ENCODE measurements around the gene GRWD1. TPM values are rescaled to one million over a fixed set of nuclear protein-coding genes. Genes with fewer than 3 reads are reported as not detected.

GRWD1 gene
- total and polyA plus RNA-seq, 2 of the 13 experiments (the other 11 are each of a cell fraction or from before 2014, with no cell fraction given): 10.8 to 46.6 TPM

DNA sequence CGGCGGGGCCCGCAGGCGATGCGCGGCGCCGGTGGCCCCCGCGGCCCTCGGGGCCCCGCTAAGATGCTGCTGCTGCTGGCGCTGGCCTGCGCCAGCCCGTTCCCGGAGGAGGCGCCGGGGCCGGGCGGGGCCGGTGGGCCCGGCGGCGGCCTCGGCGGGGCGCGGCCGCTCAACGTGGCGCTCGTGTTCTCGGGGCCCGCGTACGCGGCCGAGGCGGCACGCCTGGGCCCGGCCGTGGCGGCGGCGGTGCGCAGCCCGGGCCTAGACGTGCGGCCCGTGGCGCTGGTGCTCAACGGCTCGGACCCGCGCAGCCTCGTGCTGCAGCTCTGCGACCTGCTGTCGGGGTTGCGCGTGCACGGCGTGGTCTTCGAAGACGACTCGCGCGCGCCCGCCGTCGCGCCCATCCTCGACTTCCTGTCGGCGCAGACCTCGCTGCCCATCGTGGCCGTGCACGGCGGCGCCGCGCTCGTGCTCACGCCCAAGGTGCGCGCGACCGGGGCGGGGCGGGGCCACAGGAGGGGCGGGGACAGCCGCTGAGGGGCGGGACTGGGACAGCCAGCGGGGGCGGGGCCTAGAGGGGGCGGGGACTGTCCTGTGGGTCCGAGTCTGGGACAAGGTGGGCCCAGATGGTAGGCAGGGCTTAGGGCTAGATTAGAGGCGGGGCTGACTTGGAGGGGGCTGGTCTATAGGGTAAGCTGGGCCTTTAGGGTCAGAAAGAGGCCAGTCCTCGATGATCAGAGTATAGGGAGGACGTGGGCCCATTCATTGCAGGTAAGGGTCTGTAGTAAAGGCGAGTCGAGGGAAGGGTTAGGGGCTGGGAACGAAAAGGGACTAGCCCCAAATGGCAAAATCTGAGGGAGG is 47.2 kb upstream of the GRWD1 start (continued):
- TF ChIP-seq KMT2A (CRISPR knock-in tag; IDR thresholded peaks at IDR 0.05) (no peak), NR3C1 (CRISPR knock-in tag; IDR thresholded peaks at IDR 0.05) (no peak), ZMYM4 (CRISPR knock-in tag; IDR thresholded peaks at IDR 0.05) (no peak), EZH2 (conservative IDR thresholded peaks at IDR 0.05; ENCODE audit: low read depth, low read length) (no peak), HOXA3 (CRISPR knock-in tag; IDR thresholded peaks at IDR 0.05) (peak; percentile 11; the same call in 1 of the 2 replicates), ZNF496 (CRISPR knock-in tag; IDR thresholded peaks at IDR 0.05; ENCODE audit: insufficient replicate concordance) (no peak), HOXA9 (CRISPR knock-in tag; IDR thresholded peaks at IDR 0.05; ENCODE audit: borderline replicate concordance) (no peak), SRSF1 (optimal IDR thresholded peaks at IDR 0.05; ENCODE audit: low read depth, low read length) (no peak), CREM (IDR thresholded peaks at IDR 0.05) (no peak), CREM (CRISPR knock-in tag; IDR thresholded peaks at IDR 0.05) (no peak), JARID2 (CRISPR knock-in tag; IDR thresholded peaks at IDR 0.05; ENCODE audit: insufficient replicate concordance) (no peak), HHEX (CRISPR knock-in tag; IDR thresholded peaks at IDR 0.05) (no peak), ETV6 (CRISPR knock-in tag; conservative IDR thresholded peaks at IDR 0.05) (no peak), SNRNP70 (IDR thresholded peaks at IDR 0.05; ENCODE audit: low read depth, low read length) (no peak), FOXK2 (IDR thresholded peaks at IDR 0.05) (no peak)
- TF ChIP-seq, protein P1, sequence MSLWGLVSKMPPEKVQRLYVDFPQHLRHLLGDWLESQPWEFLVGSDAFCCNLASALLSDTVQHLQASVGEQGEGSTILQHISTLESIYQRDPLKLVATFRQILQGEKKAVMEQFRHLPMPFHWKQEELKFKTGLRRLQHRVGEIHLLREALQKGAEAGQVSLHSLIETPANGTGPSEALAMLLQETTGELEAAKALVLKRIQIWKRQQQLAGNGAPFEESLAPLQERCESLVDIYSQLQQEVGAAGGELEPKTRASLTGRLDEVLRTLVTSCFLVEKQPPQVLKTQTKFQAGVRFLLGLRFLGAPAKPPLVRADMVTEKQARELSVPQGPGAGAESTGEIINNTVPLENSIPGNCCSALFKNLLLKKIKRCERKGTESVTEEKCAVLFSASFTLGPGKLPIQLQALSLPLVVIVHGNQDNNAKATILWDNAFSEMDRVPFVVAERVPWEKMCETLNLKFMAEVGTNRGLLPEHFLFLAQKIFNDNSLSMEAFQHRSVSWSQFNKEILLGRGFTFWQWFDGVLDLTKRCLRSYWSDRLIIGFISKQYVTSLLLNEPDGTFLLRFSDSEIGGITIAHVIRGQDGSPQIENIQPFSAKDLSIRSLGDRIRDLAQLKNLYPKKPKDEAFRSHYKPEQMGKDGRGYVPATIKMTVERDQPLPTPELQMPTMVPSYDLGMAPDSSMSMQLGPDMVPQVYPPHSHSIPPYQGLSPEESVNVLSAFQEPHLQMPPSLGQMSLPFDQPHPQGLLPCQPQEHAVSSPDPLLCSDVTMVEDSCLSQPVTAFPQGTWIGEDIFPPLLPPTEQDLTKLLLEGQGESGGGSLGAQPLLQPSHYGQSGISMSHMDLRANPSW (CRISPR knock-in tag; IDR thresholded peaks at IDR 0.05; ENCODE audit: borderline replicate concordance): no peak
- TF ChIP-seq, protein P2, sequence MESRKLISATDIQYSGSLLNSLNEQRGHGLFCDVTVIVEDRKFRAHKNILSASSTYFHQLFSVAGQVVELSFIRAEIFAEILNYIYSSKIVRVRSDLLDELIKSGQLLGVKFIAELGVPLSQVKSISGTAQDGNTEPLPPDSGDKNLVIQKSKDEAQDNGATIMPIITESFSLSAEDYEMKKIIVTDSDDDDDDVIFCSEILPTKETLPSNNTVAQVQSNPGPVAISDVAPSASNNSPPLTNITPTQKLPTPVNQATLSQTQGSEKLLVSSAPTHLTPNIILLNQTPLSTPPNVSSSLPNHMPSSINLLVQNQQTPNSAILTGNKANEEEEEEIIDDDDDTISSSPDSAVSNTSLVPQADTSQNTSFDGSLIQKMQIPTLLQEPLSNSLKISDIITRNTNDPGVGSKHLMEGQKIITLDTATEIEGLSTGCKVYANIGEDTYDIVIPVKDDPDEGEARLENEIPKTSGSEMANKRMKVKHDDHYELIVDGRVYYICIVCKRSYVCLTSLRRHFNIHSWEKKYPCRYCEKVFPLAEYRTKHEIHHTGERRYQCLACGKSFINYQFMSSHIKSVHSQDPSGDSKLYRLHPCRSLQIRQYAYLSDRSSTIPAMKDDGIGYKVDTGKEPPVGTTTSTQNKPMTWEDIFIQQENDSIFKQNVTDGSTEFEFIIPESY (CRISPR knock-in tag; IDR thresholded peaks at IDR 0.05): no peak
- TF ChIP-seq, protein P3, sequence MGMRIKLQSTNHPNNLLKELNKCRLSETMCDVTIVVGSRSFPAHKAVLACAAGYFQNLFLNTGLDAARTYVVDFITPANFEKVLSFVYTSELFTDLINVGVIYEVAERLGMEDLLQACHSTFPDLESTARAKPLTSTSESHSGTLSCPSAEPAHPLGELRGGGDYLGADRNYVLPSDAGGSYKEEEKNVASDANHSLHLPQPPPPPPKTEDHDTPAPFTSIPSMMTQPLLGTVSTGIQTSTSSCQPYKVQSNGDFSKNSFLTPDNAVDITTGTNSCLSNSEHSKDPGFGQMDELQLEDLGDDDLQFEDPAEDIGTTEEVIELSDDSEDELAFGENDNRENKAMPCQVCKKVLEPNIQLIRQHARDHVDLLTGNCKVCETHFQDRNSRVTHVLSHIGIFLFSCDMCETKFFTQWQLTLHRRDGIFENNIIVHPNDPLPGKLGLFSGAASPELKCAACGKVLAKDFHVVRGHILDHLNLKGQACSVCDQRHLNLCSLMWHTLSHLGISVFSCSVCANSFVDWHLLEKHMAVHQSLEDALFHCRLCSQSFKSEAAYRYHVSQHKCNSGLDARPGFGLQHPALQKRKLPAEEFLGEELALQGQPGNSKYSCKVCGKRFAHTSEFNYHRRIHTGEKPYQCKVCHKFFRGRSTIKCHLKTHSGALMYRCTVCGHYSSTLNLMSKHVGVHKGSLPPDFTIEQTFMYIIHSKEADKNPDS (CRISPR knock-in tag; IDR thresholded peaks at IDR 0.05): no peak

Data from HepG2 (cell line).